Subcutaneous abdominal adipose tissue (tissue), 5 donors: ENCODE results near the gene XYLB.
"Not testable (repeated sequence)": the region's sequence is repeated elsewhere in the genome, so short reads cannot be mapped to it uniquely, and the experiment has no call there.

ENCODE experiments used
- H3K27ac ChIP-seq: one replicate; pipeline ENCODE4 v1.7.0; 2013; ENCODE audit warnings: low read depth, mild to moderate bottlenecking, inconsistent platforms, low read length, moderate library complexity
- H3K27me3 ChIP-seq, 5 donors: one replicate each; pipeline ENCODE4 v1.7.0; 2013; ENCODE audit warnings: low read length in 5 of 5, inconsistent platforms in 1 of 5; ENCODE audit not compliant: control insufficient read depth in 5 of 5, insufficient read depth in 4 of 5
- H3K36me3 ChIP-seq, 5 donors: one replicate each; pipeline ENCODE4 v1.7.0; 2013; ENCODE audit warnings: low read length in 5 of 5; ENCODE audit not compliant: control insufficient read depth in 5 of 5, insufficient read depth in 5 of 5
- H3K4me1 ChIP-seq, 5 donors: one replicate each; pipeline ENCODE4 v1.7.0; 2013; ENCODE audit warnings: low read length in 5 of 5, mild to moderate bottlenecking in 3 of 5, moderate library complexity in 1 of 5; ENCODE audit not compliant: control insufficient read depth in 5 of 5, insufficient read depth in 5 of 5
- H3K4me3 ChIP-seq, 5 donors: one replicate each; pipeline ENCODE4 v1.7.0; 2013; ENCODE audit warnings: low read length in 5 of 5, low read depth in 1 of 5
- H3K9ac ChIP-seq, 5 donors: one replicate each; pipeline ENCODE4 v1.7.0; 2013; ENCODE audit warnings: low read length in 5 of 5, mild to moderate bottlenecking in 4 of 5, moderate library complexity in 3 of 5
- H3K9me3 ChIP-seq, 5 donors: one replicate each; pipeline ENCODE4 v1.7.0; 2013; ENCODE audit warnings: low read length in 5 of 5; ENCODE audit not compliant: control insufficient read depth in 5 of 5
- donor health status: healthy.
- donor health status: healthy.
- donor health status: healthy.
- donor health status: healthy.
- donor health status: healthy.

The XYLB gene

GRCh38 chr3:38313263-38313662 lies 33.3 kb upstream of the XYLB start:
- no peak overlapping the region for H3K9ac ChIP-seq
- no peaks in the 10 kb centered on the region for H3K9me3 ChIP-seq
- no peaks in the 10 kb centered on the region for H3K27me3 ChIP-seq

GRCh38 chr3:38313695-38314094 lies 32.9 kb upstream of the XYLB start:
- no peak overlapping the region for H3K4me3 ChIP-seq
- no peaks in the 10 kb centered on the region for H3K9me3 ChIP-seq
- no peaks in the 10 kb centered on the region for H3K27me3 ChIP-seq
- no peak overlapping the region for H3K9ac ChIP-seq
- H3K36me3 ChIP-seq = no peaks in the 10 kb centered on the region
- no peaks in the 10 kb centered on the region for H3K4me1 ChIP-seq
- no peak overlapping the region for H3K27ac ChIP-seq

More at GRCh38 chr3:38313263-38313662, 33.3 kb upstream of the XYLB start:
- H3K4me1 ChIP-seq = no peaks in the 10 kb centered on the region
- no peaks in the 10 kb centered on the region for H3K36me3 ChIP-seq
- no peak overlapping the region for H3K27ac ChIP-seq
- no peak overlapping the region for H3K4me3 ChIP-seq

DNA sequence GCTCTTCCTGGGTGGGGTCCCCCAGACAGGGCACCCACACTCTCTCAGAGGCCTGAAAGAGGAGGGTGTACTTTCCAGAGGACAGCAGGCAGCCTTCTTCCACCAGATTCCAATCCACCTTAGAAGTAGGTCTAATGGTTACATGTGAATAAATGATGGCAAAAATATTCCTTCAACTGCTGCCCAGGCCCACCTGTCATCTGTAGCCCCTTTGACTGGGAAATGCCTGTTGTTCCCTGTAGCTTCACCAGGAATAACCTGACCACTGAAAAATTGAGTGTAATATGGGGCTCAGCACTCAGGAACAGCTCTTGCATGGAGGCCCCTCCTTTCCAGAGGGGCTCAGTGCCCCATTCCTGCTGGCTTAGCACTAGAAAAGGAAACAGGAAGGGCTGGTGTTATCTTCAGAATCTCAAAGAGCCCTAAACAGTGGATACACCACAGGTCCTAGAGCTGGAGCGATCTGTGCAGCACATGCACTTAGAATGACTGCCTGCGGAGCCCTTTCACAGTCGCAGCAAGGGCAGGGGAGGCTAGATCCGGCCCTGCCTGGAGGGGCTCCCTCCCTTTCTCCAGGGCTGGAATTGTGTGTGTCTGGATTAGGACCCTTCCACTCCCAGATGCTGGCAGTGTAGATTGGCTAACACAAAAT lies 32.3 kb upstream of the XYLB start:
- H3K4me3 ChIP-seq = no peak overlapping the region
- no peaks in the 10 kb centered on the region for H3K4me1 ChIP-seq
- H3K27ac ChIP-seq = no peak overlapping the region
- H3K9me3 ChIP-seq = no peaks in the 10 kb centered on the region
- no peaks in the 10 kb centered on the region for H3K27me3 ChIP-seq
- H3K9ac ChIP-seq = no peak overlapping the region
- H3K36me3 ChIP-seq = no peaks in the 10 kb centered on the region

GRCh38 chr3:38314764-38315487 lies 31.7 kb upstream of the XYLB start:
- Histone ChIP-seq H3K4me1 (no peaks in the 10 kb centered on the region), H3K36me3 (no peaks in the 10 kb centered on the region), H3K9ac (no peak overlapping the region)

DNA sequence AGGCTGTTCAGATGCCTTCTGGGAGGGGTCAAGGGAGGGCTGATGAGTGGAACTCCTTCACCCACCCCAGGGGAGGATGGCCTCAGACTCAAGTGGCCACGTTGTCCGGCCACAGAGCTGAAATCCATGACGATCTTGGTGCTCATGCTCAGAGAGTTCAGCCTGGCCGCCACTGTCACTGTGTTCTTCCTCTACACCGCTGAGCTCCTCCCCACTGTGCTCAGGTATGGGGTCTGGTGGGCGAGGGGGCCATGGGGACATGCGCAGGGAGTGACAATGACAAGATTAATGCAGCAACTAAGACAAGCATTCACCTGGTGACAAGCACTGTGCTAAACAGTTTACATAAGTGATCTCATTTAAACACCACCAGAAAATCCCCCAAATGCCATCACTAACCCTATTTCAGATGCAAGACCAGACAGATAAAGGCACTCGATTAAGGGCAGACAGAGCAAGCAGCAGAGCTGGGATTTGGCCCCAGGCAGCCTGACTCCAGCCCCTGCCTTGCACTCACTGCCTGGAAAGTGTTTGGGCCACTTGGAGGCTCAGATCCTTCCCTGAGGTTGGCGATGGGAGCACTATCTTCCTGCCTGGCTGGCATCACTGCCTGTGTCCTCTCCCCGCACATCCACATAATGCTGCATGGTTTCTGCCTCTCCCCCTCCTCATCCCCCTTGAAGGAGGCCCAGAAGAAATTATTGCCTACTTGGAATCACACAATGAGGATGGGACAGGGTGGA lies 30.9 kb upstream of the XYLB start:
- no peak overlapping the region for H3K9ac ChIP-seq
- no peaks in the 10 kb centered on the region for H3K27me3 ChIP-seq
- H3K36me3 ChIP-seq = no peaks in the 10 kb centered on the region
- H3K4me3 ChIP-seq = no peak overlapping the region
- no peaks in the 10 kb centered on the region for H3K9me3 ChIP-seq
- H3K27ac ChIP-seq = no peak overlapping the region
- no peaks in the 10 kb centered on the region for H3K4me1 ChIP-seq

More at GRCh38 chr3:38314764-38315487, 31.7 kb upstream of the XYLB start:
- H3K27me3 ChIP-seq = no peaks in the 10 kb centered on the region
- H3K27ac ChIP-seq = no peak overlapping the region
- H3K4me3 ChIP-seq = no peak overlapping the region
- H3K9me3 ChIP-seq = no peaks in the 10 kb centered on the region

GRCh38 chr3:38316356-38317191 lies 30.0 kb upstream of the XYLB start:
- no peaks in the 10 kb centered on the region for H3K4me1 ChIP-seq
- H3K27ac ChIP-seq = no peak overlapping the region
- no peaks in the 10 kb centered on the region for H3K9me3 ChIP-seq
- H3K27me3 ChIP-seq = no peaks in the 10 kb centered on the region
- H3K4me3 ChIP-seq = no peak overlapping the region
- no peaks in the 10 kb centered on the region for H3K36me3 ChIP-seq
- H3K9ac ChIP-seq = no peak overlapping the region

- no peak overlapping the region for H3K27ac ChIP-seq
- peaks cover 0 to 2% (median 0%) of the 10 kb centered on the region in 5 donors for H3K9me3 ChIP-seq
- H3K36me3 ChIP-seq = no peaks in the 10 kb centered on the region
- no peaks in the 10 kb centered on the region for H3K4me1 ChIP-seq
- H3K27me3 ChIP-seq = no peaks in the 10 kb centered on the region
- H3K9ac ChIP-seq = no peak overlapping the region
- no peak overlapping the region for H3K4me3 ChIP-seq
These were observed 29.3 kb upstream of the XYLB start for GRCh38 chr3:38317192-38317759.

- Histone ChIP-seq H3K27me3 (no peaks in the 10 kb centered on the region), H3K36me3 (no peaks in the 10 kb centered on the region), H3K9ac (no peak overlapping the region), H3K9me3 (peaks cover 0 to 2% (median 0%) of the 10 kb centered on the region in 5 donors), H3K4me1 (no peaks in the 10 kb centered on the region), H3K4me3 (no peak overlapping the region), H3K27ac (no peak overlapping the region)
These were observed 27.6 kb upstream of the XYLB start for GRCh38 chr3:38318766-38319671.

DNA sequence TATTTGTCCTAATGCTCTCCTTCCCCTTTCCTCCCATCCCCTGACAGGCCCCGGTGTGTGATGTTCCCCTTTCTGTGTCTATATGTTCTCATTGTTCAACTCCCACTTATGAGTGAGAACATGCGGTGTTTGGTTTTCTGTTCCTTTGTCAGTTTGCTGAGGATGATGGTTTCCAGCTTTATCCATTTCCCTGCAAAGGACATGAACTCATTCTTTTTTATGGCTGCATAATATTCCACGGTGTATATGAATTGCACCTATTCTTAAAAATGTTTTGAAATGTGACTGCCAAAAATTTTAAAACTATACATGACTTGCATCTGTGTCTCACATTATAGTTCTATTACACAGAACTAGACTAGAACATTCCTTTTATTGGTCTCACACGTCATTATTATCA lies 25.9 kb upstream of the XYLB start:
- H3K9ac ChIP-seq, H3K4me3 ChIP-seq, H3K27me3 ChIP-seq: not testable (repeated sequence)

More for the DNA sequence above, 25.9 kb upstream of the XYLB start:
- H3K9me3 ChIP-seq, H3K27ac ChIP-seq, H3K4me1 ChIP-seq, H3K36me3 ChIP-seq: not testable (repeated sequence)
